Mesendoderm (in vitro differentiated cells): ENCODE data around the gene ACOT7.
"Not testable (repeated sequence)": the region's sequence is repeated elsewhere in the genome, so short reads cannot be mapped to it uniquely, and the experiment has no call there.

ENCODE experiments used
- DNase-seq: peaks from one replicate; pipeline ENCODE4 v3.0.0; 2013
- H2AK5ac ChIP-seq: 2 replicates; pipeline ENCODE4 v1.6.1; 2013; ENCODE audit warnings: low read length, inconsistent platforms
- H2BK120ac ChIP-seq: 2 replicates; pipeline ENCODE4 v1.6.1; 2013; ENCODE audit warnings: low read depth, mild to moderate bottlenecking, low read length, moderate library complexity, mixed read lengths
- H2BK15ac ChIP-seq: replicated peaks from 2 replicates; pipeline ENCODE4 v1.6.1; 2013; ENCODE audit warnings: low read depth, mild to moderate bottlenecking, moderate library complexity
- H2BK5ac ChIP-seq: 2 replicates; pipeline ENCODE4 v1.6.1; 2013; ENCODE audit warnings: low read length, inconsistent platforms
- H3K18ac ChIP-seq: 2 replicates; pipeline ENCODE4 v1.6.1; 2013; ENCODE audit warnings: mild to moderate bottlenecking, low read length, mixed read lengths
- H3K23ac ChIP-seq: one replicate; pipeline ENCODE4 v1.6.1; 2013; ENCODE audit warnings: low read length
- H3K27ac ChIP-seq: 2 replicates; pipeline ENCODE4 v1.5.1; 2013; ENCODE audit warnings: low read depth, mild to moderate bottlenecking, inconsistent platforms, low read length, moderate library complexity
- H3K27me3 ChIP-seq: 2 replicates; pipeline ENCODE4 v1.6.1; 2013; ENCODE audit warnings: low read length, control low read depth, mild to moderate bottlenecking, inconsistent platforms; ENCODE audit not compliant: insufficient read depth, poor library complexity
- H3K36me3 ChIP-seq: 2 replicates; pipeline ENCODE4 v1.6.1; 2013; ENCODE audit warnings: low read length, inconsistent platforms; ENCODE audit not compliant: control insufficient read depth, insufficient read depth
- H3K4ac ChIP-seq: one replicate; pipeline ENCODE4 v1.6.1; 2013; ENCODE audit warnings: low read depth, mild to moderate bottlenecking, low read length, moderate library complexity
- H3K4me1 ChIP-seq: 2 replicates; pipeline ENCODE4 v1.6.1; 2013; ENCODE audit warnings: low read depth, low read length, inconsistent platforms; ENCODE audit not compliant: control insufficient read depth
- H3K4me2 ChIP-seq: 2 replicates; pipeline ENCODE4 v1.6.1; 2013; ENCODE audit warnings: low read length
- H3K4me3 ChIP-seq: 2 replicates; pipeline ENCODE4 v1.5.1; 2013; ENCODE audit warnings: mild to moderate bottlenecking, low read length
- H3K56ac ChIP-seq: one replicate; pipeline ENCODE4 v1.6.1; 2013; ENCODE audit warnings: low read length
- H3K79me1 ChIP-seq: 2 replicates; pipeline ENCODE4 v1.6.1; 2013; ENCODE audit warnings: low read length, inconsistent platforms
- H3K79me2 ChIP-seq: 2 replicates; pipeline ENCODE4 v1.6.1; 2013; ENCODE audit warnings: mild to moderate bottlenecking, low read length; ENCODE audit not compliant: control insufficient read depth, insufficient read depth
- H3K9ac ChIP-seq: 2 replicates; pipeline ENCODE4 v1.6.1; 2013; ENCODE audit warnings: low read length, inconsistent platforms
- H4K5ac ChIP-seq: one replicate; pipeline ENCODE4 v1.6.1; 2013; ENCODE audit warnings: low read length
- H4K8ac ChIP-seq: one replicate; pipeline ENCODE4 v1.6.1; 2013; ENCODE audit warnings: low read depth, mild to moderate bottlenecking, control low read depth, low read length, moderate library complexity
- whole genome bisulfite sequencing: extraction: QIAGEN DNeasy Blood & Tissue Kit; methylation state at CpG from one replicate; pipeline ENCODE4 v1.1.7; 2013; ENCODE audit warnings: low lambda C conversion rate, missing lambda C conversion rate; ENCODE audit not compliant: insufficient coverage; ENCODE audit errors: extremely low coverage; 5-methylcytosine and 5-hydroxymethylcytosine counted together

Gene ACOT7

DNA sequence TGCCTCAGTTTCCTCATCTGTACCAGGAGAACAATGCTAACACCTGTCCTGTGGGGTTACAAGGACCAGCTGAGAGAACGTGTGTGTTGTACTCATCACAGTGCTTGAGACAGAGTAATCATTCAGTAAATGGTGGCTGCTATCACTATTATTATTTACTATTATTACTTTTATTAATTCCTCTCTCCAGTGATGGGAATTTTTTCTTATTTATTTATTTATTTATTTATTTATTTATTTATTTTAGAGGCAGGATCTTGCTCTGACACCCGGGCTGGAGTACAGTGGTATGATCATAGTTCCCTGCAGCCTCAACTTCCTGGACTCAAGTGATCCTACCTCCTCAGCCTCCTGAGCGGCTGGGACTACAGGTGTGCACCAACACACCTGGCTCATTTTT lies 42.7 kb upstream of the ACOT7 start:
- DNase-seq, H2AK5ac ChIP-seq, H3K79me1 ChIP-seq, H4K8ac ChIP-seq, H3K4ac ChIP-seq, H3K4me2 ChIP-seq, H3K23ac ChIP-seq, H3K36me3 ChIP-seq, H3K27ac ChIP-seq, H3K79me2 ChIP-seq, H2BK15ac ChIP-seq, H3K9ac ChIP-seq, H3K4me1 ChIP-seq, H3K56ac ChIP-seq, H3K27me3 ChIP-seq, H4K5ac ChIP-seq, H2BK120ac ChIP-seq, H2BK5ac ChIP-seq, H3K18ac ChIP-seq, H3K4me3 ChIP-seq: not testable (repeated sequence)
- no CpG with 5 or more reads among the region's 3 CpGs for WGBS

DNA sequence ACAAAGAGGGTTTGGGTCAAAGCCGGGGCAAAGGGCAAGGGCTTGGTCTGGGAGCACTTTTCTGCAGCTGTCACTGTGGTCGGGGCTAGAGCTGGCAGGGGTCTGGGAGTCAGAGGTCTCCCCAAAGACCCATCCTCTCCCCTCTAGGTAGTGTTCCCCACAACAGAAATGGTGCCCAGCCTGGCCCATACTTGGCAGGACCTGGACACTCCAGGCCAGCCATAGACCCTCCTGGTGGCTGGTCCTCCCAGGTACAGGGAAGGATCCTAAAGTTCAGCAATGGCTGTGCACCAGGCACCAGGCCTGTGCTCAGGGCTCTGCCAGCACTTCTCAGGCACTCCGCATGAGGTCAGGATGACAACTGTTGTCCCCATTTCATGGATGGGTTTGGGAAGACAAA lies 42.0 kb upstream of the ACOT7 start:
- Histone ChIP-seq H3K27ac (no peak overlapping the region), H3K18ac (no peak overlapping the region), H2BK15ac (no peak overlapping the region), H4K8ac (no peak overlapping the region), H3K4me3 (no peak overlapping the region), H2BK120ac (no peak overlapping the region), H3K4ac (no peak overlapping the region), H3K4me1 (no peaks in the 10 kb centered on the region), H3K23ac (no peak overlapping the region), H3K79me1 (no peaks in the 10 kb centered on the region), H3K27me3 (no peaks in the 10 kb centered on the region), H2AK5ac (no peak overlapping the region), H3K36me3 (no peaks in the 10 kb centered on the region), H2BK5ac (no peak overlapping the region), H3K79me2 (no peaks in the 10 kb centered on the region), H3K4me2 (no peak overlapping the region), H3K9ac (no peak overlapping the region), H4K5ac (no peak overlapping the region), H3K56ac (no peak overlapping the region)
- DNase-seq = no peak
- no CpG with 5 or more reads among the region's 3 CpGs for WGBS

DNA sequence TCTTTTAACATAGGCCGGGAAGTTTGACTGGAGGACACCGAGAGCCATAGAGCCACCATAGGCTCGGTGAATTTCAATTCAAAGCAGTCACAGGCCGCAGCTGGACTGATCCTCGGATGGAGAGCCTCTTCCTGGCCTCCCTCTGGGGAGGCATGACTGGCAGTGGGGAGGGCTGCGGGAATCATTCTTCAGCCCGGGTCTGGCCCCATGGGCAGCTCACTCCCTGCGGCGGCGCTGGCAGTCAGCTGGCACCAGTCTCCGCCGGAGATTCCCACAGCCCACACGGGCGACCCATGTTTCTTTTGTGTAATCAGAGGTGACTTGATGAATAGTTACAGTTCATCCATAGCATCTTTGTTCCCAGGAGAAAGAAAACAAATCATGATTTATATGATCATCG lies 41.6 kb upstream of the ACOT7 start:
- no peak overlapping the region for H3K23ac ChIP-seq
- H3K4me2 ChIP-seq = no peak overlapping the region
- H2BK120ac ChIP-seq = no peak overlapping the region
- no peaks in the 10 kb centered on the region for H3K79me1 ChIP-seq
- no peak overlapping the region for H3K9ac ChIP-seq
- H2AK5ac ChIP-seq = no peak overlapping the region
- no peaks in the 10 kb centered on the region for H3K79me2 ChIP-seq
- H3K4me1 ChIP-seq = no peaks in the 10 kb centered on the region
- no peaks in the 10 kb centered on the region for H3K27me3 ChIP-seq
- WGBS = no CpG with 5 or more reads among the region's 15 CpGs
- H2BK15ac ChIP-seq = no peak overlapping the region
- no peak overlapping the region for H4K8ac ChIP-seq
- DNase-seq = no peak
- H3K18ac ChIP-seq = no peak overlapping the region
- H2BK5ac ChIP-seq = no peak overlapping the region
- no peak overlapping the region for H3K4ac ChIP-seq
- H3K4me3 ChIP-seq = no peak overlapping the region
- H3K27ac ChIP-seq = no peak overlapping the region
- H3K36me3 ChIP-seq = no peaks in the 10 kb centered on the region
- H4K5ac ChIP-seq = no peak overlapping the region
- no peak overlapping the region for H3K56ac ChIP-seq

DNA sequence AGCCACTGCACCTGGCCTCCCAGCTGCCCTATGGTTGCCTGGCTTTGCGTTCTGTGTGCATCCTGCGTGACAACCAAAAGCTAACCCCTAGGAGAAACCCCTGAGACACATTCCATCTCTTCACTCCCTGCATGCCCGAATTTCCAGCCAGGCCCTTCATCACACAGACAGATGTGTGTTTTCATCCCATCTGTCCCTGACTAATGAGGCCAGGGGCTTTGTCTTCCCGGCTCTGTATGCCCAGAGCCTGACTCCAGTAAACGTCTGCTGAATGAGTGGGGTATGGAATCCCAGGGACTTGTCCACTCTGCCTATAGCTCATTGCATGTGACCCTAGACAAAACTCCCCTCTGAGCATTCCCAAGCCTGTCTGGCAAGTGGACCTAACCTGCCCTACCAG lies 40.6 kb upstream of the ACOT7 start:
- Histone ChIP-seq H3K4me3 (no peak overlapping the region), H3K18ac (no peak overlapping the region), H4K8ac (no peak overlapping the region), H3K23ac (no peak overlapping the region), H2BK15ac (no peak overlapping the region), H3K4me2 (no peak overlapping the region), H4K5ac (no peak overlapping the region), H2BK5ac (no peak overlapping the region), H3K36me3 (no peaks in the 10 kb centered on the region), H3K27ac (no peak overlapping the region), H3K56ac (no peak overlapping the region), H2BK120ac (no peak overlapping the region), H3K27me3 (no peaks in the 10 kb centered on the region), H3K4me1 (no peaks in the 10 kb centered on the region), H3K9ac (no peak overlapping the region), H3K79me2 (no peaks in the 10 kb centered on the region), H2AK5ac (no peak overlapping the region), H3K4ac (no peak overlapping the region), H3K79me1 (no peaks in the 10 kb centered on the region)
- WGBS = no CpG with 5 or more reads among the region's 5 CpGs
- DNase-seq = no peak

DNA sequence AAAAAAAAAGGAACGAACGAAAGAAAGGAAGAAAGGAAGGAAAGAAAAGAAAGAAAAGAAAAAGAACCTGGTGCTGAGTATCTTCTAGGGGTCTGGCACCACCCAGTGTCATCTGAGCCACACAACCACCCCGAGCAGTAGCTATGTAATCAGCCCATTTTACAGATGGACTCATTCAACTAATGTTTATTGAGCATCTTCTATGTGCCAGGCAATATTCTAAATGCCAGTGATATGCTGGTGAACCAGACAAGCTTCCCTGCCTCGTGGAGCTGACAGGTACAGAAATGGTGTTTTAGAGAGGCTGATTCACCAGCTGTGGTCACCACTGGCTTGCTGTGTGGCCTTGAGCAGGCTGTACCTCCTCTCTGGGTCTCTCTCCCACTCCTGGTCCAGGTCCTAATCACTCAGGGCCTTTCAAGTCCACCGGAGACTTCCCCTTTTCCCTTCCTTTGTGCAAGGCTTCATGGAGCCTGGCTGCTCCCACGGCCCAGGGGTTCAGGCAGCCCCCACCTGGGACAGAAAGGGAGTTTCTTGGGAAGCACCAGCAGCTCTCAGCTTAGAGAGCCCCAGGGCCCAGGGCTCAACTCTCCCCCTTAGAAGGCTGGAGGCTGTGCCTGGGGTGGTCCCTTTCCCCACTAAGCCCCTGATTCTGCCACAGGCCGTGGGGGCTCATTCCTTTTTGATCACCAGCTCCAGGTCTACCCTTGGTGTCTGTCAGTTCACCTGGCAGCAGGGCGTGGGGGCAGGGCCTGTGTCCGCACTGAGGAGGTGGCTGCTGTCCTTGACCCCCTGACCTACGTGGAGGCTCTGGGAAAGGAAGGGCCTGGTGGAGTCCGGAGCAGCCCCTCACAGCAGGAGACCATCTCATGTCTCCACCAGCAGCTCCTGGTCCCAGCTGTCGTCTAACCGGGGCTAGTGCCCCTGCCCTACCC lies 38.3 kb upstream of the ACOT7 start:
- not testable (repeated sequence) for H3K27me3 ChIP-seq, H3K4me3 ChIP-seq, H3K79me2 ChIP-seq, H3K4ac ChIP-seq, H3K27ac ChIP-seq, DNase-seq, H3K56ac ChIP-seq, H2AK5ac ChIP-seq, H2BK15ac ChIP-seq, H2BK120ac ChIP-seq, H3K4me1 ChIP-seq, H3K18ac ChIP-seq, H2BK5ac ChIP-seq, H4K8ac ChIP-seq, H4K5ac ChIP-seq, H3K23ac ChIP-seq, H3K4me2 ChIP-seq, H3K9ac ChIP-seq, H3K79me1 ChIP-seq, H3K36me3 ChIP-seq
- no CpG with 5 or more reads among the region's 13 CpGs for WGBS
